H9 (cell line): ENCODE data around the gene KCNH2. TPM values are rescaled to one million over a fixed set of nuclear protein-coding genes. Genes with fewer than 3 reads are reported as not detected.

Source experiments
- DNase-seq: peaks from one replicate; pipeline ENCODE4 v3.0.0-alpha.2; 2017
- H2AFZ ChIP-seq: one replicate; pipeline ENCODE4 v1.6.1; 2013; ENCODE audit warnings: mild to moderate bottlenecking, low read length, control low read depth, moderate library complexity
- H2AK5ac ChIP-seq: 2 replicates; pipeline ENCODE4 v1.6.1; 2013; ENCODE audit warnings: low read length, control low read depth, mixed read lengths; ENCODE audit not compliant: insufficient read length
- H2BK120ac ChIP-seq: one replicate; pipeline ENCODE4 v1.6.1; 2013; ENCODE audit warnings: low read depth, mild to moderate bottlenecking, low read length, control low read depth, inconsistent platforms; ENCODE audit not compliant: poor library complexity, severe bottlenecking
- H2BK12ac ChIP-seq: 2 replicates; pipeline ENCODE4 v1.6.1; 2013; ENCODE audit warnings: low read length, control low read depth, mixed read lengths, low read depth; ENCODE audit not compliant: insufficient read length
- H2BK15ac ChIP-seq: 2 replicates; pipeline ENCODE4 v1.6.1; 2013; ENCODE audit warnings: low read depth, low read length, control low read depth
- H2BK20ac ChIP-seq: one replicate; pipeline ENCODE4 v1.6.1; 2013; ENCODE audit warnings: low read depth, mild to moderate bottlenecking, low read length, control low read depth, inconsistent platforms; ENCODE audit not compliant: poor library complexity, severe bottlenecking
- H2BK5ac ChIP-seq: 2 replicates; pipeline ENCODE4 v1.6.1; 2013; ENCODE audit warnings: low read length, control low read depth, mixed read lengths; ENCODE audit not compliant: insufficient read length
- H3K14ac ChIP-seq: 2 replicates; pipeline ENCODE4 v1.6.1; 2013; ENCODE audit warnings: low read length, control low read depth; ENCODE audit not compliant: insufficient read depth
- H3K18ac ChIP-seq: 2 replicates; pipeline ENCODE4 v1.6.1; 2013; ENCODE audit warnings: low read depth, mild to moderate bottlenecking, mixed read lengths, low read length, control low read depth; ENCODE audit not compliant: insufficient read length
- H3K23ac ChIP-seq: 2 replicates; pipeline ENCODE4 v1.6.1; 2013; ENCODE audit warnings: low read length, control low read depth, mixed read lengths, low read depth; ENCODE audit not compliant: insufficient read length
- H3K23me2 ChIP-seq: 2 replicates; pipeline ENCODE4 v1.6.1; 2013; ENCODE audit warnings: low read depth, mild to moderate bottlenecking, mixed read lengths, low read length, control low read depth; ENCODE audit not compliant: insufficient read length, poor library complexity, severe bottlenecking
- H3K27ac ChIP-seq: 2 replicates; pipeline ENCODE4 v1.5.1; 2013; ENCODE audit warnings: low read length, control low read depth, mixed read lengths, low read depth; ENCODE audit not compliant: insufficient read length
- H3K27me3 ChIP-seq: 2 replicates; pipeline ENCODE4 v1.6.1; 2013; ENCODE audit warnings: low read length, control low read depth, inconsistent platforms; ENCODE audit not compliant: insufficient read depth
- H3K4ac ChIP-seq: 2 replicates; pipeline ENCODE4 v1.6.1; 2013; ENCODE audit warnings: low read depth, mild to moderate bottlenecking, control low read depth, inconsistent platforms, low read length, moderate library complexity
- H3K4me1 ChIP-seq: 2 replicates; pipeline ENCODE4 v1.6.1; 2013; ENCODE audit warnings: low read length, control low read depth, inconsistent platforms; ENCODE audit not compliant: insufficient read depth
- H3K4me2 ChIP-seq: 2 replicates; pipeline ENCODE4 v1.6.1; 2013; ENCODE audit warnings: low read length, control low read depth, mixed read lengths; ENCODE audit not compliant: insufficient read length, insufficient read depth
- H3K56ac ChIP-seq: 2 replicates; pipeline ENCODE4 v1.6.1; 2013; ENCODE audit warnings: low read depth, mild to moderate bottlenecking, mixed read lengths, low read length, control low read depth; ENCODE audit not compliant: insufficient read length
- H3K79me1 ChIP-seq: 2 replicates; pipeline ENCODE4 v1.6.1; 2013; ENCODE audit warnings: low read depth, mild to moderate bottlenecking, moderate library complexity, low read length, control low read depth, inconsistent platforms; ENCODE audit not compliant: insufficient read depth, poor library complexity, severe bottlenecking
- H3K79me2 ChIP-seq: 2 replicates; pipeline ENCODE4 v1.6.1; 2013; ENCODE audit warnings: low read length, control low read depth, inconsistent platforms; ENCODE audit not compliant: insufficient read depth
- H3K9ac ChIP-seq: 2 replicates; pipeline ENCODE4 v1.6.1; 2013; ENCODE audit warnings: low read length, control low read depth, mixed read lengths; ENCODE audit not compliant: insufficient read length; ENCODE audit errors: extremely low read depth
- H3K9me3 ChIP-seq: one replicate; pipeline ENCODE4 v1.6.1; 2013; ENCODE audit warnings: low read depth, low read length, inconsistent platforms; ENCODE audit not compliant: control insufficient read depth
- H3T11ph ChIP-seq: one replicate; pipeline ENCODE4 v1.6.1; 2013; ENCODE audit warnings: mild to moderate bottlenecking, low read length, control low read depth, inconsistent platforms
- H4K20me1 ChIP-seq: one replicate; pipeline ENCODE4 v1.6.1; 2013; ENCODE audit not compliant: control insufficient read depth, insufficient read length, insufficient read depth
- H4K5ac ChIP-seq: 2 replicates; pipeline ENCODE4 v1.6.1; 2013; ENCODE audit warnings: low read depth, mild to moderate bottlenecking, mixed read lengths, low read length, control low read depth; ENCODE audit not compliant: insufficient read length
- H4K8ac ChIP-seq: replicated peaks from 2 replicates; pipeline ENCODE4 v1.6.1; 2013; ENCODE audit warnings: low read length, control low read depth, mixed read lengths, low read depth; ENCODE audit not compliant: insufficient read length
- H4K91ac ChIP-seq: 2 replicates; pipeline ENCODE4 v1.6.1; 2013; ENCODE audit warnings: low read depth, mild to moderate bottlenecking, moderate library complexity, mixed read lengths, low read length, control low read depth; ENCODE audit not compliant: insufficient read length
- H3K27ac Mint-ChIP-seq, 3 experiments: 2 replicates in 2 of 3; 3 replicates in 1 of 3; pipeline ENCODE4 v1.8.0; 2020 to 2021; ENCODE audit warnings: mixed read lengths in 3 of 3, mild to moderate bottlenecking in 1 of 3, moderate library complexity in 1 of 3
- H3K27me3 Mint-ChIP-seq: 2 replicates; pipeline ENCODE4 v1.8.0; 2021; ENCODE audit warnings: low read depth, mild to moderate bottlenecking, moderate library complexity, mixed read lengths
- H3K36me3 Mint-ChIP-seq, 3 experiments: 2 replicates in 2 of 3; 3 replicates in 1 of 3; pipeline ENCODE4 v1.8.0; 2020 to 2021; ENCODE audit warnings: low read depth in 3 of 3, mixed read lengths in 3 of 3; ENCODE audit not compliant: insufficient read depth in 1 of 3
- H3K4me1 Mint-ChIP-seq, 2 experiments: 2 replicates each; pipeline ENCODE4 v1.8.0; 2020; ENCODE audit warnings: mixed read lengths in 2 of 2
- H3K4me3 Mint-ChIP-seq, 2 experiments: 2 replicates in 1 of 2; 3 replicates in 1 of 2; pipeline ENCODE4 v1.8.0; 2020 to 2021; ENCODE audit warnings: mild to moderate bottlenecking in 2 of 2, mixed read lengths in 2 of 2, moderate library complexity in 1 of 2
- H3K9me3 Mint-ChIP-seq, 2 experiments: 2 replicates in 1 of 2; 3 replicates in 1 of 2; pipeline ENCODE4 v1.8.0; 2020; ENCODE audit warnings: mild to moderate bottlenecking in 2 of 2, mixed read lengths in 2 of 2, moderate library complexity in 1 of 2
- WGBS: extraction: QIAGEN DNeasy Blood & Tissue Kit; methylation state at CpG from one replicate; pipeline ENCODE4 v1.1.7; 2013; ENCODE audit warnings: missing lambda C conversion rate, low lambda C conversion rate, mixed read lengths; ENCODE audit not compliant: insufficient read length; ENCODE audit errors: extremely low coverage; 5-methylcytosine and 5-hydroxymethylcytosine counted together
- total RNA-seq: library from RNA; stranded (reverse); gene quantifications from 2 replicates; pipeline ENCODE4 v1.2.1, GENCODE V29; 2021
- TF ChIP-seq, protein P1 (sequence below): fragments of 200-600 bp; sonication (generic); conservative IDR thresholded peaks from 3 replicates; pipeline ENCODE4 v1.8.0; 2021; ENCODE audit warnings: antibody characterized with exemption, mild to moderate bottlenecking

The KCNH2 gene
- total RNA-seq, 1 experiment from 2014 or later = 4.5 TPM

GRCh38 chr7:151018421-151019129 is 40.5 kb upstream of the KCNH2 start:
- DNase-seq = peak; percentile 62
- peaks cover 78% of the 10 kb centered on the region for H3K27me3 Mint-ChIP-seq

More at GRCh38 chr7:151018421-151019129, 40.5 kb upstream of the KCNH2 start:
- Histone ChIP-seq H3K27me3 (peaks cover 6% of the 10 kb centered on the region; the same call in 1 of the 2 replicates), H2BK15ac (no peak overlapping the region), H3K23ac (no peak overlapping the region), H3K27ac (no peak overlapping the region), H3K79me2 (no peaks in the 10 kb centered on the region), H3K9ac (no peak overlapping the region), H3K79me1 (no peaks in the 10 kb centered on the region), H4K8ac (no peak overlapping the region), H3T11ph (no peak overlapping the region), H3K18ac (peak overlapping the region; percentile 19), H4K91ac (no peak overlapping the region), H2BK12ac (no peak overlapping the region), H3K23me2 (peaks cover 3% of the 10 kb centered on the region), H3K4ac (no peak overlapping the region), H2BK120ac (no peak overlapping the region), H2AK5ac (no peak overlapping the region), H3K4me2 (peak overlapping the region; percentile 17), H3K56ac (no peak overlapping the region), H4K5ac (no peak overlapping the region), H3K14ac (peak overlapping the region; percentile 7; the same call in 1 of the 2 replicates), H2BK20ac (no peak overlapping the region), H2BK5ac (no peak overlapping the region), H3K4me1 (peaks cover 6% of the 10 kb centered on the region; the same call in 1 of the 2 replicates), H3K9me3 (no peaks in the 10 kb centered on the region), H4K20me1 (no peaks in the 10 kb centered on the region), H2AFZ (no peak overlapping the region)
- 0 out of 7 replicates have a peak overlapping the region, but pooled peaks of 1 of the 3 experiments have one; percentile 49 for H3K27ac Mint-ChIP-seq
- WGBS = no CpG with 5 or more reads among the region's 82 CpGs
- H3K4me3 Mint-ChIP-seq = peak overlapping the region; percentile 55 to 79
- peaks cover 2 to 6% (median 6%) of the 10 kb centered on the region in 3 experiments; a peak in 6 of 7 replicates for H3K36me3 Mint-ChIP-seq
- H3K4me1 Mint-ChIP-seq = peaks cover 20 to 47% of the 10 kb centered on the region in 2 experiments
- TF ChIP-seq, protein P1, sequence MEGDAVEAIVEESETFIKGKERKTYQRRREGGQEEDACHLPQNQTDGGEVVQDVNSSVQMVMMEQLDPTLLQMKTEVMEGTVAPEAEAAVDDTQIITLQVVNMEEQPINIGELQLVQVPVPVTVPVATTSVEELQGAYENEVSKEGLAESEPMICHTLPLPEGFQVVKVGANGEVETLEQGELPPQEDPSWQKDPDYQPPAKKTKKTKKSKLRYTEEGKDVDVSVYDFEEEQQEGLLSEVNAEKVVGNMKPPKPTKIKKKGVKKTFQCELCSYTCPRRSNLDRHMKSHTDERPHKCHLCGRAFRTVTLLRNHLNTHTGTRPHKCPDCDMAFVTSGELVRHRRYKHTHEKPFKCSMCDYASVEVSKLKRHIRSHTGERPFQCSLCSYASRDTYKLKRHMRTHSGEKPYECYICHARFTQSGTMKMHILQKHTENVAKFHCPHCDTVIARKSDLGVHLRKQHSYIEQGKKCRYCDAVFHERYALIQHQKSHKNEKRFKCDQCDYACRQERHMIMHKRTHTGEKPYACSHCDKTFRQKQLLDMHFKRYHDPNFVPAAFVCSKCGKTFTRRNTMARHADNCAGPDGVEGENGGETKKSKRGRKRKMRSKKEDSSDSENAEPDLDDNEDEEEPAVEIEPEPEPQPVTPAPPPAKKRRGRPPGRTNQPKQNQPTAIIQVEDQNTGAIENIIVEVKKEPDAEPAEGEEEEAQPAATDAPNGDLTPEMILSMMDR = no peak; the same call in 2 of the 3 replicates
- H3K9me3 Mint-ChIP-seq = peaks cover 0 to 9% of the 10 kb centered on the region in 2 experiments; a peak in 2 of 5 replicates
